AG04450 (cell line): ENCODE data around the gene C7orf57. TPM values are rescaled to one million over a fixed set of nuclear protein-coding genes. Genes with fewer than 3 reads are reported as not detected.

Source experiments
- CTCF ChIA-PET: fragments of 300-600, 350-600 bp; formaldehyde crosslinking; extraction: SDS; loops from one replicate; lab custom pipeline; 2022; ENCODE audit warnings: antibody characterized with exemption, inconsistent platforms; lab: Charles Lee
- POLR2A ChIA-PET: fragments of 350-600 bp; formaldehyde crosslinking; extraction: SDS; loops from one replicate; lab custom pipeline; 2021; ENCODE audit warnings: antibody characterized with exemption, inconsistent platforms; lab: Yijun Ruan, JAX
- DNase-seq: peaks from one replicate; pipeline ENCODE4 v3.0.0-alpha.2; 2011; ENCODE audit warnings: low read depth, low spot score
- H3K27ac ChIP-seq: one replicate; pipeline ENCODE4 v1.5.1; 2012; ENCODE audit warnings: low read depth, low read length, control low read depth
- H3K27me3 ChIP-seq: one replicate; pipeline ENCODE4 v1.6.0; 2012; ENCODE audit warnings: low read length; ENCODE audit not compliant: control insufficient read depth, insufficient read depth
- H3K4me3 ChIP-seq: 2 replicates; pipeline ENCODE4 v1.5.1; 2011; ENCODE audit warnings: mild to moderate bottlenecking, low read depth, low read length, control low read depth
- H3K9me3 ChIP-seq: 2 replicates; pipeline ENCODE4 v1.5.1; 2012; ENCODE audit warnings: low read length; ENCODE audit not compliant: control insufficient read depth, insufficient read depth
- polyA plus RNA-seq: library from polyadenylated mRNA; depleted of rRNA; stranded (reverse); fragments of >200 nt; gene quantifications from 2 replicates; pipeline ENCODE4 v1.2.3, GENCODE V29; 2011
- TF ChIP-seq, protein P1 (sequence below): IDR thresholded peaks from 2 replicates; pipeline ENCODE4 v1.5.1; 2011; ENCODE audit warnings: low read depth, low read length, control low read depth, inconsistent platforms

Gene C7orf57
- polyA plus RNA-seq, 1 experiment: not detected

DNA sequence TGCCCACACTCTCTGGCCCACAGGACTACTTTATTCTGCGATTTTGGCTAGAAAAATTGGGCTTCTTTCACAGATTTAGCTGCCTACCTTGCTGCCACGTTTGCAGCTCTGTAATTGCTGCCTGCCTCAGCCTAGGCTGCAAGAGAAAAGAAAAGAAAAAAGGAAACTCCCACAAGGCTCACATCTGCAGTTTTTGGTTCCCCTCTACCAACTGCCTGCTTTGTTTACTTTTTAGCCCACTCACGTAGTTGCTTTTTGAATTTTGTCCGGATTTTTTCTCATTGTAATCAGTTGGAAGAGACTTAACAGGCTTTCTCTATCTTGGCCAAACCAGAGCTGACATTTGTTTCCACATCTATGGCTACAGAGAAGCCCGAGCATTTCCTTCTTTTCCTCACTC, 30.7 kb upstream of the C7orf57 start:
- no peak for DNase-seq
- Histone ChIP-seq H3K27me3 (no peaks in the 10 kb centered on the region), H3K27ac (no peak overlapping the region), H3K9me3 (no peaks in the 10 kb centered on the region; the same call in 1 of the 2 replicates), H3K4me3 (no peak overlapping the region)
- ChIA-PET POLR2A (no interaction called here), CTCF (interaction anchor here (0.8 to 1.4 kb wide), 3 partner anchors 13 to 106 kb away, joined by 3 to 5 read pairs (median 3); no protein-coding TSS in a partner anchor)
- TF ChIP-seq, protein P1, sequence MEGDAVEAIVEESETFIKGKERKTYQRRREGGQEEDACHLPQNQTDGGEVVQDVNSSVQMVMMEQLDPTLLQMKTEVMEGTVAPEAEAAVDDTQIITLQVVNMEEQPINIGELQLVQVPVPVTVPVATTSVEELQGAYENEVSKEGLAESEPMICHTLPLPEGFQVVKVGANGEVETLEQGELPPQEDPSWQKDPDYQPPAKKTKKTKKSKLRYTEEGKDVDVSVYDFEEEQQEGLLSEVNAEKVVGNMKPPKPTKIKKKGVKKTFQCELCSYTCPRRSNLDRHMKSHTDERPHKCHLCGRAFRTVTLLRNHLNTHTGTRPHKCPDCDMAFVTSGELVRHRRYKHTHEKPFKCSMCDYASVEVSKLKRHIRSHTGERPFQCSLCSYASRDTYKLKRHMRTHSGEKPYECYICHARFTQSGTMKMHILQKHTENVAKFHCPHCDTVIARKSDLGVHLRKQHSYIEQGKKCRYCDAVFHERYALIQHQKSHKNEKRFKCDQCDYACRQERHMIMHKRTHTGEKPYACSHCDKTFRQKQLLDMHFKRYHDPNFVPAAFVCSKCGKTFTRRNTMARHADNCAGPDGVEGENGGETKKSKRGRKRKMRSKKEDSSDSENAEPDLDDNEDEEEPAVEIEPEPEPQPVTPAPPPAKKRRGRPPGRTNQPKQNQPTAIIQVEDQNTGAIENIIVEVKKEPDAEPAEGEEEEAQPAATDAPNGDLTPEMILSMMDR: no peak

DNA sequence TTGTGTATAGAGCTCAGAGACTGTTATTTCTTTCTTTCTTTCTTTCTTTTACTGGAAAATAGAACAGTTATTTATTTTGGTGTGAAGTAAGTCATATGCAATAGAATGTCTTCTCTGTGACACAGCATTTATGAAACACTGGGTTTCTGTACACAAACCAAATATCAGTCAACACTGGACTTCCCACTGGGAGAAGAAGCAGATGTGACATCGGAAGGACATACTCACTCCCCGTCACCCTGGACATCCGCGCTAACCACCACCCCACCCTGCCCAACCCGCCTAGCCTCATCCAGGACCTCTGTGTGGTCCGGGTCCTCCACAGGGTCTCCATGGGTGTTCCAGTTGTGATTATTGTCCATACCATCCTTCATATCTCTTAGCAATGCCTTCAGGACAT, 28.5 kb upstream of the C7orf57 start:
- TF ChIP-seq, protein P1: no peak
- Histone ChIP-seq H3K27me3 (no peaks in the 10 kb centered on the region), H3K27ac (no peak overlapping the region), H3K9me3 (no peaks in the 10 kb centered on the region; the same call in 1 of the 2 replicates), H3K4me3 (no peak overlapping the region)
- ChIA-PET POLR2A (no interaction called here), CTCF (interaction anchor here (0.7 to 2.1 kb wide), 2 partner anchors 15 to 103 kb away, joined by 3 to 10 read pairs; no protein-coding TSS in a partner anchor)
- DNase-seq: no peak

DNA sequence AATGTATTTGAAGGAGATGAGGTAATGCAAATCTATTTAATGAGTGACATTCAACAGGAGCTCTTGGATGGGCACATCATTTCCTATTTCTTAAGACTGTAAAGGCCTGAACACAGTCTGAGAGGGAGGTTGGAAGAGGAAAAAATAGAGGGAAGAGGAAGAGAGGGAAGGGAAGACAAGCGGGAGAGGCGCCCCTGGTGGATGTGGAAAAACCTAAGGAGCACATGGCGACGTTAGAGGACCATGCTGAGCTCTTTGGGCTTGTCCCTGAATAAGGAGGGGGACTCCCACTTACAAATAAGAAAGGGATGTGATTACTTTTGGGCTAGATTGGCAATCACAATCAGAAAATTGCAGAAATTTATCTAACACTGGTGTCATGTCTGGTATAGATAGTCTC, 26.1 kb upstream of the C7orf57 start:
- no peaks in the 10 kb centered on the region for H3K27me3 ChIP-seq
- TF ChIP-seq, protein P1: no peak
- POLR2A ChIA-PET: no interaction called here
- H3K9me3 ChIP-seq: no peaks in the 10 kb centered on the region
- DNase-seq: no peak
- CTCF ChIA-PET: no interaction called here
- H3K27ac ChIP-seq: no peak overlapping the region
- H3K4me3 ChIP-seq: no peak overlapping the region

DNA sequence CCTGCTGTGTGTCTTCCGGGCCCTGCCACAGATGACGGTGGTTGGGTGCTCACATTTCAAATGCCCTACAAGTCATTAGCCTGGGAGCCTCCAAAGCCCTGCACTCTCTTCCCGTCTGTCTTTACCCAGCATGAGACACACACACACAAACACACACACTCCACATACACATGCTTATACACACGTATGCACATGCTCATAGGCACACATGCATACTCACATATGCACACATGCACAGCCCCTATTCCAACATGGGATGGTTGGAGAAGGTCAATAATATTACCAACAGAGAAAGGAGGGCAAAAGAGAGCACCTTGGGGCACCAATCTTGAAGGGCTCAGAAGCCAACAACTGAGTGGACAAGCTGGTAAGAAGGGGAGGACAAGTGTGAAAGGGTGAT, 25.4 kb upstream of the C7orf57 start:
- TF ChIP-seq, protein P1: no peak
- POLR2A ChIA-PET: no interaction called here
- no peak for DNase-seq
- Histone ChIP-seq H3K27me3 (no peaks in the 10 kb centered on the region), H3K4me3 (no peak overlapping the region), H3K9me3 (no peaks in the 10 kb centered on the region), H3K27ac (no peak overlapping the region)
- CTCF ChIA-PET: no interaction called here

DNA sequence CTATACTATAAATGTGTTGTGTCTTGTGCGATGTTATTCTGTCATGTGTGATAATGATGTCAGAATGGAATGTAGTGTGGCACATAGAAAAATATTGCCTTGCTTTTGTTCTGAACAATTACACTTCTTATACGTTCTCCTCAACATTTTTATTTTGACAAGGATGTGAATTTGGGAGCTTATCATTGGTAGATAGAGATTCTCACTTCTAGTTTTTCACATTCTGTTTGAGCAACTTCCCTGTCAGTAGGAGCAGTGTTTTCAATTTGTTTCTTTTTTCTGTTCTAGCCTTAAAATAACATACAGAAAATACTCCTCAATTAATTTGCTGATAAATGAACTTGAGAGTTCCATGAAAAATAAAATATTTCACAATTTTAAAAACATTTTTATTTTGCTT, 24.0 kb upstream of the C7orf57 start:
- no peaks in the 10 kb centered on the region for H3K27me3 ChIP-seq
- no peaks in the 10 kb centered on the region for H3K9me3 ChIP-seq
- ChIA-PET CTCF (interaction anchor here (1.2 kb wide), 1 partner anchor 99 kb away, joined by 3 read pairs; no protein-coding TSS in a partner anchor), POLR2A (no interaction called here)
- no peak for DNase-seq
- no peak overlapping the region for H3K4me3 ChIP-seq
- TF ChIP-seq, protein P1: no peak
- H3K27ac ChIP-seq: no peak overlapping the region
